ENCODE data around the gene TRHDE. TPM values are rescaled to one million over a fixed set of nuclear protein-coding genes. Genes with fewer than 3 reads are reported as not detected.

TRHDE gene
- total RNA-seq, 1 experiment from 2014 or later: 18.2 TPM

DNA sequence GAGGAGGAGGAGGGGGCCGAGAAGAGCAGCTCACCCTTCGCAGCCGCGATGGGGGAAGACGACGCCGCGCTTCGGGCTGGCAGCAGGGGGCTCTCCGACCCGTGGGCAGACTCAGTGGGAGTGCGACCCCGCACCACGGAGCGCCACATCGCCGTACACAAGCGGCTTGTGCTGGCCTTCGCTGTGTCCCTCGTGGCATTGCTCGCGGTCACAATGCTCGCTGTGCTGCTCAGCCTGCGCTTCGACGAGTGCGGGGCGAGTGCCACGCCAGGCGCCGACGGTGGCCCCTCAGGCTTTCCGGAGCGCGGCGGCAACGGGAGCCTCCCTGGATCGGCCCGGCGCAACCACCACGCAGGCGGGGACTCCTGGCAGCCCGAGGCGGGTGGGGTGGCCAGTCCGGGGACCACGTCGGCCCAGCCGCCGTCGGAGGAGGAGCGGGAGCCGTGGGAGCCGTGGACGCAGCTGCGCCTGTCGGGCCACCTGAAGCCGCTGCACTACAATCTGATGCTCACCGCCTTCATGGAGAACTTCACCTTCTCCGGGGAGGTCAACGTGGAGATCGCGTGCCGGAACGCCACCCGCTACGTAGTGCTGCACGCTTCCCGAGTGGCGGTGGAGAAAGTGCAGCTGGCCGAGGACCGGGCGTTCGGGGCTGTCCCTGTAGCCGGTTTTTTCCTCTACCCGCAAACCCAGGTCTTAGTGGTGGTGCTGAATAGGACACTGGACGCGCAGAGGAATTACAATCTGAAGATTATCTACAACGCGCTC lies 745 bp downstream of the TRHDE start:
- no peak for DNase-seq (ENCODE audit: low read depth)

DNA sequence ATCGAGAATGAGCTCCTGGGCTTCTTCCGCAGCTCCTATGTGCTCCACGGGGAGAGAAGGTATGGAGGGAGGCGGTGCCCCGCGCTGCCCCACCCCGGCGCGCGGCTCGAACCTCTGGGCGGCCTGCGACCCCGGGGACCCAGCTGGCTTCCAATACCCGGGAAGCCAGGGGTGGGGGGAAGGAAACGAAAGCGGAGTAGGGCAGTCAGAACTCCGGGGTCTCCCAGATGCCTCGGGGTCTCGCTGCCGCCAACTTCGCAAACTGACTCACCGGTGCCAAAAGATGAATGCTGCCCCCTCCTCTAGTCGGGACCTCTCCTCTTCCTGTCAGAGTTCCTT lies 1.3 kb downstream of the TRHDE start:
- peak; percentile 39 for DNase-seq (ENCODE audit: low read depth)

DNA sequence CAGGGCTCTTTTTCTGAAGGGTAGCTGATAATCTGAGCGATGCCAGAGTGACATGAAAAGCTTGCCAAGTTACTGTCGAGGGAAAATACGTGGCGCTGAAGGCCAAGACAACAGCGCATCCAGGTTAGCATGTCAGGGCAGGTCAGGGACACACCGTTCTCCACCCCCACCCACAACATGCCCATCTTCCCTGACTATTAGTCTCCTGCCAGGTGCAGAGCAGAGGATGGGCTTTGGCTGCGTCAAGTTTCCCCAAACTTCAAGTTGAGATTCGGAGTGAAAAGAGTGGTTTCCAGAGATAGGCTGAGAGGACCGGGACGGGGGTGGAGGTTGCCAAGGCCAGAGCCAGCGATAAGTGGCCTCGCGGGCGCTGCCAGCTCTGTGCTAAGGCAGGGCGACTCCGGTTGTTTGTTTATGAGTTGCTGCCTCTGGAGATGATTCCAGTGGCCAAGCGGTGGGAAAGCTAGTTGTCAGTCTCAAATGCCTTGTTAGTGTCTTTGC lies 1.7 kb downstream of the TRHDE start:
- no peak for DNase-seq (ENCODE audit: low read depth)

DNA sequence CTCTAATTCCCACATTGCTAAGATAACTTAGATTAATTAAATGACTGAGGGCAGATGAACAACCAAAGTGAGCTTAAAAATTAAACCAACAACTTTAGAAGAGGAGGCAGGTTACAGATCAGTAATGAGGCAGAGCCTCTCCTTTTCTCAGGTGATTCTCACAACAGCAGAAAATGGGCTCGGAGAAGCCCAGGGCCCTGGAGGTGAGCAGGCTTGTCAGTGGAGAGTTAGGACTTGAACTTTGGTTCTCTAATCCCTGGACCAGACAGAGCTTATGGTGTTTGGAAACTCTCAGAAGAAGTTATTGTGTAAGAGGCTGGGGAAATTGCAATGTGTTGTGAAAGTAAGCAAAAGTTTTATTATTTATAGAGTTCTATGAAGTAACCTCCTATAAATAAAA lies 2.8 kb downstream of the TRHDE start:
- DNase-seq (ENCODE audit: low read depth): no peak

DNA sequence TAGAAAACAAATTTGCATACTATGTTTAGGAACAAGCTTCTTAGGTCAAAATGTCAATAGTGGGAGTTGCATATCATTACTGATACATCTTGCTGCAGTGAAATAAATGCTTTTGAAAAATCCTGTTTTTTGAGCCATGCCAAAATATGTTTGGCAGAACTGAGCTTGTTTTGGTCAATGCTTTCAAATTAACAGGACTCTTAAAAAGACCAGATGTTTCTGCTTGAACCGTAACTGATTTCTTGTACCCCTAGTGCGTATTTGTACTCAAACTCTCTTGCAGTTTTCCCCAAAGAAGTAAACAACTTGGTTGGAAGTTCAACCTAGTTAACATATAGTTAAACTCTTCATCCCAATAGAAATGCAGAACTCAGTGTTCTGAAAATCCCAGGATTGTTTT lies 3.4 kb downstream of the TRHDE start:
- no peak for DNase-seq (ENCODE audit: low read depth)

DNA sequence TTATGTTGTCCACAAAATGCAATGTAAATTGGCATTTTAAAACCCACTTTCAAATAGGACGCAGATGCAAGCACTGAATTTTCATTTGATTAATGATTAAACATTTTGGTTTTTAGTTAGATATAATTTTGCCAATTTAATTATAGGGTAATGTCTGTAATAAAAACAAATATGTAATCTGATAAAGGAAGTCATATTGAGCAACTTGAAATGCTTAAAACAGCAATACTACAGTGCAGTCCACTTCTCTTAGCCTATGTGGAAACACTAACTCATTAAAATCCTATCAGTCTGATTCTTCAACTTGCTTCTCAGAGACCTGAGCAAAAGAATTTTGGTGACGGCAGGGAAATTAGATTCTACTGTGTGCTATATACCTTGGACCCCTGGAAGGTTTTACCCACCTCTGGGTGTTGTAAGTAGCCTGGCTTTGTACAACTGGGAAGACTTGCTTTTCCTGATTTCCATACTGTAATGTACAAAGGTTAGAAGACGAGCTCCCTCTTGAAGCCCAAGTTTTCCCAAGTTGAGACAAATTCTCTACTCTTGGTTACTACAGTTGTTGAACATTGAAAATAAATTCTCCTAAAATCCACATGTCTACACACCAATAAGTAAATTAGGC lies 4.1 kb downstream of the TRHDE start:
- DNase-seq (ENCODE audit: low read depth): no peak

DNA sequence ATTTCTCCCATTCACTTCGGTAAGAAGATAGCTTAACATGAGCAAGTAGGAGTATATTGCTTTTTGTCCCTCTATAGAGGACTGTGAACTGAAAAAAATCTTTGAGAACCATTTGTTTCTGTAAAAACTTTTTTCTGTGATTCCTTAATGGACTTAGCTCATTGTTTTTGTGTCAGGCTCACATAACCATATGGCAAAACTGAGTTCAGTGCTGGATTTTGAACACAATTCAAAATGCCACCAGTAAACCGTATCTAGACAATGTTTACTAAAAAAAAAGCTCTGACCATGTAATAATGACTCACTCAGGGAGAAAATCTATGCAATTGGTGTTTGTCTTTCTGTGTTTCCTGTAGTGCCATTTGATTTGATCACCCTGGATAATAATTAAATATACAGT lies 5.2 kb downstream of the TRHDE start:
- DNase-seq (ENCODE audit: low read depth): peak; percentile 67

DNA sequence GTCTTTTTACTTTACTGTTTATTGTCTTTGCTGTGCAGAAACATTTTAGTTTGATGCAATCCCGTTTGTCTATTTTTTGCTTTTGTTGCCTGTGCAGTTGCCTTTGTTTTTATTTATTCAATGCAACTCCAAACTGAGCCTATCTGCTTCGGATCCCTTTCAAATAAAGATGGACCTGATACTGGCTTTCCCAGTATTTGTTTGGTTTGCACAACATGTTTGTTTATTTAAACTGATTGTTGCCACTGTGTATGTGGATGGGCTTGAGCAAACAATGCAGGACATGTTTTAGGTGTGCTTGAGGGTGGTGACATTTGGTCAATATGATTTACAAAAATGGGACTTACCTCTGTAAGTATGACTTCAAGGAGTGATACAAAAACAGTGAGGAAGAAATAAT lies 6.7 kb downstream of the TRHDE start:
- no peak for DNase-seq (ENCODE audit: low read depth)

DNA sequence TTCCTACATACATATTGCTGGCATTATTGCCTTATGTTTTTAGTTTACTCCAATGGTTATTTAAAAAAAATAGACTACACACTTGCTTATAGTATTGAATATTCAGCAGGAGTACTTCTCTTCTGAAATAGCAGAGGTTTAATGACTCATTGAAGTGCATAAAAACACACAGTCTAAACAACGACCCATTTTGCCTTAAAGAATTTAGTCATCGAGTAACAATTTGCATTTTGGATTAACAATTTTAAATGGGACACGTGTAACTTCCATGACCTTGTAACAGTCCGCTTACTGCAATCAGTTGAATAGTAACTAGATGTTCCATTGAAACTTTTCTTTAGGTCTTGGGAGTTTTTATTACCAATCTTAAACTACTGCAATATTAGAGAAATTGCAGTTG lies 9.0 kb downstream of the TRHDE start:
- DNase-seq (ENCODE audit: low read depth): peak; percentile 45

DNA sequence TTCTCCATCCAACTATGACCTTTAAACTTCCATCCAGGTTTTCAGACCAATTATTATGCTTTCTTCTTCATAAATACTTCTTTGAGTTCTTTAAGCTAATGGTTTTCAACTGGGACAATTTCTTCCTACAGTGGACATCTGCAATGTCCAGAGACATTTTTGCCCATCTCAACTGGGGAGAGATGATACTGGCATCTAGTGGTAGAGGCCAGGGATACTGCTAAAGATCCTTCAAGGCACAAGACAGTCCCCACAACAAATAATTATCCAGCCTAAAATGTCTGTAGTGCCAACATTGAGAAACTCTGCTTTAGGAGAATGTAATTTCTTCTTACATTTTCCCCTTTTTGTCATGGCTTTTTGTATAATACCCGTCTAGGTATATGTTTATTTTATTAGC lies 10.6 kb downstream of the TRHDE start:
- DNase-seq (ENCODE audit: low read depth): peak; percentile 32

DNA sequence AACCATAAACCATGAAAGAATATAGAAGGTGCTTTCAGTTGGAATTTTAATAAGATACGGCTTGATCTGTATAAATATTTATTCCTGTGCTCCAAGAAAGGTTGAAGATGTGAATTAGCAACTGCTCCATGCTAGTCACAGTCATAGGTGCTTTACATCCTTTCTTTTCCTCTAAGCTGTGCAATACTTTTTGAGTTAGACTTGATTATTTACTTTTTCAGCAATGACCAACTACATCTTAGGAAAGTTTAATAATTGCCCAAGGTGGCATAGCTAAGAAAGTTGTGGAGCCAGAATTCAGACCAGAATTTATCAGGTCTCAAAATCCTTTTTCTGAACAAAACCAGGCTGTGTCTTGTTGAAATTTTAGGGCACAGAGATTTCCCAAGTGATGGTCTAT lies 13.7 kb downstream of the TRHDE start:
- DNase-seq (ENCODE audit: low read depth): no peak

DNA sequence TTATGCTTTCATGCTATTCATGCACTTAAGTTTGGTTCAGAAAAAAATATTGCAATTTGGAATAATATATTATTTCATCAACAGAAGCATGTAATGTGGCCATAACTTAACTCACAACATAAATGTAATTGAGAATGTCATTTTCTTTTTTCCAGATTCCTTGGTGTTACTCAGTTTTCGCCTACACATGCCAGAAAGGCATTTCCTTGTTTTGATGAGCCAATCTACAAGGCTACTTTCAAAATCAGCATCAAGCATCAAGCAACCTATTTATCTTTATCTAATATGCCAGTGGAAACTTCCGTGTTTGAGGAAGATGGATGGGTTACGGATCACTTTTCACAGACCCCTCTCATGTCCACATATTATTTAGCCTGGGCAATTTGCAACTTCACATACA lies 14.4 kb downstream of the TRHDE start:
- no peak for DNase-seq (ENCODE audit: low read depth)

DNA sequence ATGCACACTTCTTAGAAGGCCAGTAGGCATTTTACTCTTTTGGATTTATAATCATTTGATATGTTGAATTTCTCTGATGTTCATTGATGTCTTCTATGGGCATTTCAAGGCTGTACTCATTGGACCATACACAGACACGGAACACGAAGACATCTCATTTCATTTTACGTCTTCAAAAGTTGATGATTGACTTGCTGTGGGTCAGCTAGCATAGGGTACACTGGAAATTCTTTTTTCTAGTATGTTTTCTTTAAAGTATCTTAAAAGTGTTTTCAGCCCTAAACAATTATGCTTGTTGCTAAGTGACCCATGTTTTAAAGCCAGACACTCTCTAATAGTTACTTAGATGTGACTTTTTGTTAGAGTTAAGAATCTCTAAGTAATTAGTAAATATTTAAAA lies 16.3 kb downstream of the TRHDE start:
- no peak for DNase-seq (ENCODE audit: low read depth)

DNA sequence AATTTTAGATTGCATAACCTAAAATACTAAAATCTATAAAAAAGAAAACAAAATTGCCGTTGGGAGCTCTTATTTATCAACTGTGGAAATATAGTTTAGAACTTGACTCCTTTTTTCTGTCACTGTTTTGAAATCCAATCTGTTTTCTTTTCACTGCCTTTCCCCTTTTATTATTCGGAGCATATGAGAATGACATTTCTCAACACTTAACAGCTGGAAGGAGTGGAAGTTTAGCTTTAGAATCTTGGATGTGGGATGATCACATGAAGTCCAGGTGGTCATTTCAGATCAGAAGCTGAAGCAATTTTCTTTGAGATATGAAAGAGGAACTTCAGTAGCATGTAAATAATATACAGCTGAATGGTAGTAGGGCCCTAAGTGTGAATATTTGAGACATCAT lies 16.7 kb downstream of the TRHDE start:
- DNase-seq (ENCODE audit: low read depth): no peak

DNA sequence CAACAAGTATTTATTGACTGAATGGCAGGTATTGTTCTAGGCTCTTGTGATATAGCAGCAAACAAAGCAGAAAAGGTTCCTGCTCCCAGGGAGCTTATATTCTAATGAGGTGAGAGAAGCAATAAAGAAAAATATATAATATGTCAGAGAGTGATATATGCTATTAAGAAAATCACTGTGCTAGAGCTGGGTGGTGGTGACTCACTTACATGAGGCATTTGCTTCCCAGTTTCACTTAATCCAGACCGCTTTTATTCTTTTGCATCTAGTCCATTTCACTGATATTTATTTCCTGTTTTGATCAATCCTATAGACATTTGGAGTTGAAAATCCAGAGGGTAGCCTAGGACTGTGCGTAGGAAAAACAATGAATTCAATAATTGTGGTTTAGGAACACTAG lies 17.5 kb downstream of the TRHDE start:
- DNase-seq (ENCODE audit: low read depth): no peak

DNA sequence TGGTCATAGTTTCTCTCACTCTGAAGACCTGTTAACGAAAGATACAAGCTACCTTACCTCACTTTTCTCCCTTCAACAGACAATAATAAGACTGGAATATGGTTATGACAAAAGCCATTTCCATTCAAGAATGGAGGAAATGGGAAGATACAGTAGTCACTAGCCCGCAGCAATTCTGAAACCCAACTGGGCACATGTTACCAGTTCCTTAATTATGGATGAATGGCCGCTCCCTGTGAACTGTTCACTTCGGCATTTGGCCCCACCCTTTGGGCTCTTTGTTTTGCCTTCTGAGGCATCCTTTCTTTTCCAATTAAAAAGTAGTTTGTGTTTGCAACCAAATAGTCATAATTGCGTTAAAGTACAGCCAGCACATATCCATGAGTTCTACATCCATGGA lies 19.0 kb downstream of the TRHDE start:
- DNase-seq (ENCODE audit: low read depth): no peak

DNA sequence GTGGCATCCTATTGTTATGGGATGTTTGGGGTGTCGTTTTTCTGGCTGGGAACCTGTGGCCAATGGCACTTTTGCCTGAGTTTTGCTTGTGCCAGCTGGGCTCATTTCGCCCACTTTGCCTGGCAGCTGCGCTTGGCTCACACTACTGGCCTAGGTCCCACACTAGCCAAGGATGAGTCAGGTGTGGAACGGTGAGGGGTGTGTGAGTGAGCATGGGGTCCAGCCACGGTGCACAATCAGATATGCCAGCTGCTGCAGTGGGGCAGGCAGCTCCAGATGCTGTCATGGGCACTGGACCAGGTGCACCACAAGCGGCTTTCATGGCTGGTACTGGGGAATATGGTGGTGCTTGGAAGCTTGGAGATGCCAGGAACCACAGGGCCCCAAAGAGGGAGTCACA lies 21.5 kb downstream of the TRHDE start:
- DNase-seq (ENCODE audit: low read depth): no peak

DNA sequence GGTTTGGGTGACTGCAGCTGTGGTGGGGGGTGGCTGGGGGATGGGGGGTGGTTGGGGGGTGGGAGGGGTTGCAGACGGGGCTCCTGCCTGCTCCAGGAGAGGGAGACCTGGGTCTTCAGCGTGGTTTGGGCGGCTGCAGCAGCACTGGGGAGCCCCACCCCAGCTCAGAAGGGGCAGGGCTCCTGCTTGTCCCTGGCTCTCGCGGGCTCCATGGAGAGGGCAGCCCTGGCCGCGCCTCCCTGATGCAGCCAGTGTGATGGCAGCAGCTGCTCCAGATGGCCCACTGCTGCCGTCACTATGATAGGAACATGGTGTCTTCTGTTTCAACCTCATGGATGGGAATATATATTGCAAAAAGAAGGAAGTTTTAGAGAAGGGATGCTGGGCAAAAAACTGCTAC lies 22.9 kb downstream of the TRHDE start:
- peak; percentile 73 for DNase-seq (ENCODE audit: low read depth)

DNA sequence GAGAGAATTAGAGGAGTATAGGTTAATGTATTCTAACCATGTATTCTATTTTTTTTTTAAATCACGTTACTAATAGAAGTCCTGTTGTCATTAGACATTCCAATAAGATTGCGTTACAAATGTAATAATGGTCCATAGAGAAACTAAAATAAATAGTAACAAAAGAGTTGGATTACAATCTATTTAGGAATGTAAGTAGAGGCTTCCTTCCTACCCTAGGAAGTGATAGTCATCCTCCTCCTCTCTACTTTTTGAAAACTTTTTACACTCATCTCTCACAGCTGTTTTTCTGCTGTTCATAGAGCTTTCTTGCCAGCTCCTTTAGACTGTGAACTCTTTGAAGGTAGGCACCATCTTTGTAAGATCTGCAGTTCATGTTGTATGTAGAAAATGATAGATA lies 23.6 kb downstream of the TRHDE start:
- peak; percentile 80 for DNase-seq (ENCODE audit: low read depth)

DNA sequence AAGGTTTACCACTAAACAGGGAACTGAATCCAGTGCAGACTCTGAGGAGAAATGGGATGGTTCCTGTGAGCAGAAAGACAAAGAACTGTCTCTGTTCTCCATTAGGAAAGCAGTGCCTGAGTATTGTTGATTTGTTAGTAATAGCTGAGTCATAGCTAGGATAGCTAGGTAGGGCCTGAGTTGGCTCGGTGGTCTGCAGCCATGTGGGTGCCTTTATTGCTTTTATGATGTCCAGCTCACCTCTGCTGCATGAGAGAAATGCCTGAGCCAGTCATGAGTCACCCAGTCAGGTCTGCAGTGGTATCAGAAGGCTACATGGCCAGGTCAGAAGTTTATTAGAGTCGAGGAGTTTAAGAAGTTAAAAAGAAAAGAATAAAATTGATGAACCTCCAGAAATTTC lies 24.2 kb downstream of the TRHDE start:
- peak; percentile 97 for DNase-seq (ENCODE audit: low read depth)

DNA sequence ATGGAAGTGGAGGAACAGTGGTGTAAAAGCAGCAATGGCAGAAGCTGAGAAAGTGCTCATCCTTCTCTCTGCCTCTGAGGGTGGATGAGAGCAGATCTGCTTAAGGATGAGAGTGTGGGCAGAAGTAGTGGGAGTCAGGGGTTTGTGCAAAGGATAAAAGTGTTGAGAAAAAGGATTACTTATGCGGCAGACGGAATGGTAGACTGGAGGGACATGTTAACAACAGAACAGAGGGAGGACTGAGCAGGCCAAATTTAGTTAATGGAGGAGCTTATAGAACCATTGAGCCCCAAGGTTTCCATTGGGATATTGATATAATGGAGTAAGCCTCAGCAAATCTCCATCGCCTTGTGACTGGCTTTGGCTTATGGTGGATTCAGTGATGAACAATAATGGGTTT lies 25.5 kb downstream of the TRHDE start:
- no peak for DNase-seq (ENCODE audit: low read depth)

DNA sequence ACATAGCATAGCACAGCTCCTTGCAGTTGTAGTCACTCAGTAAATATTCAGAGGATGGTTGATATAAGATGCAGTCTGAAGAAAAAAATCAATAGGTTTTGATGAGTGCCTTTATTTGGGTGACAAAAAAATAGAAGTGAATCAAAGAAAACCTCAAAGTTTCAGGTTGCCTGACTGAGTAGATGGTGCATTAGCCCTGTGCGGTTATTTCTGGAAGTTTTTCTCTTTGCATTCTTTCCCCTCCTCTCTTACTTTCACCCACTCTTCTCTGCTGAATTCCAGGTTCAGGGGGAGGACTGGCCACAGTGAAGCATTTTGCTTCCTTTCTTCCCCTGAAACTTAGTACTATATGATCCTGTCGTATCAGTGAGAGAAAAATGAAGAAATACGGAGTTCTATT lies 28.6 kb downstream of the TRHDE start:
- DNase-seq (ENCODE audit: low read depth): no peak

DNA sequence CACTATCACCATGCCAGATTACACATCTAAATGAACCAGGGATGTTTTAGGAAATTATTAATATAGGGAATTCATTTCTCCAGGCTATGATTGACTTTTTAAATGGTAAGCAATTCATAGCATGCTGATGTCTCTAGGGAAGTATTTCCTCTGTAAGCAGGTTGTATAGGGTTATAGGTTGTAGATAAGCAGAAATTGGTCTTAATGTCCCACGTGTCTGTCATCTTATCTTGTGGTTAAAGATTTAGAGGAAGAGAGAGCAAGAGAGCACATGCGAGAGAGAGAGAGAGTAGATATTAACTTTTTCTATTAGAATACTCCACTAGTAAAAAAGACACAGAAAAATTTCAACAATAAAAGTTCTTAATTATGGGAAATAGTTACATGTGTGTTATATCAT lies 32.6 kb downstream of the TRHDE start:
- DNase-seq (ENCODE audit: low read depth): no peak

Measured in HT1080 (cell line).